ENCODE data around the gene YY1. TPM values are rescaled to one million over a fixed set of nuclear protein-coding genes. Genes with fewer than 3 reads are reported as not detected.
A peak's percentile ranks its signal among the peaks of the same experiment; 100 is the strongest.

YY1 gene
- total and polyA plus RNA-seq, 2 experiments from 2014 or later, result 88.2 to 128 TPM

GRCh38 chr14:100306998-100307765 lies 68.2 kb downstream of the YY1 start:
- Histone ChIP-seq H3K9me2 (ENCODE audit: insufficient read depth) (no peaks in the 10 kb centered on the region), H3K36me3 (ENCODE audit: insufficient read depth) (no peaks in the 10 kb centered on the region), H3K79me2 (replicated peaks; ENCODE audit: insufficient read depth) (peaks cover 32% of the 10 kb centered on the region), H3K27me3 (ENCODE audit: insufficient read depth) (peaks cover 6% of the 10 kb centered on the region; the same call in 1 of the 2 replicates), H3K27ac (ENCODE audit: low read depth) (no peak overlapping the region), H3K4me3 (peak overlapping the region; percentile 77), H2AFZ (peak overlapping the region; percentile 72; the same call in 1 of the 2 replicates), H3F3A (replicated peaks; ENCODE audit: low read depth) (peaks cover 16% of the 10 kb centered on the region), H4K20me1 (replicated peaks; ENCODE audit: insufficient read depth) (peaks cover 25% of the 10 kb centered on the region), H3K4me2 (peak overlapping the region; percentile 86), H3K4me1 (ENCODE audit: insufficient read depth) (peaks cover 8% of the 10 kb centered on the region)
- H3K27ac Mint-ChIP-seq, result no peak overlapping the region
- DNase-seq (ENCODE audit: low spot score), result peak; percentile 69
- H3K9me3 Mint-ChIP-seq, result no peaks in the 10 kb centered on the region
- ATAC-seq, result peak; percentile 20
- peaks cover 55% of the 10 kb centered on the region for H3K4me1 Mint-ChIP-seq
- H3K4me3 Mint-ChIP-seq, result peak overlapping the region; percentile 89
- H3K36me3 Mint-ChIP-seq (ENCODE audit: low read depth), result peaks cover 8% of the 10 kb centered on the region
- peaks cover 17% of the 10 kb centered on the region for H3K27me3 Mint-ChIP-seq (ENCODE audit: insufficient read depth, low read depth, poor library complexity)
- TF ChIP-seq ZNF462 (CRISPR knock-in tag; IDR thresholded peaks at IDR 0.05), result no peak
- TF ChIP-seq ZNF331 (CRISPR knock-in tag; IDR thresholded peaks at IDR 0.05; ENCODE audit: low read depth), result no peak

DNA sequence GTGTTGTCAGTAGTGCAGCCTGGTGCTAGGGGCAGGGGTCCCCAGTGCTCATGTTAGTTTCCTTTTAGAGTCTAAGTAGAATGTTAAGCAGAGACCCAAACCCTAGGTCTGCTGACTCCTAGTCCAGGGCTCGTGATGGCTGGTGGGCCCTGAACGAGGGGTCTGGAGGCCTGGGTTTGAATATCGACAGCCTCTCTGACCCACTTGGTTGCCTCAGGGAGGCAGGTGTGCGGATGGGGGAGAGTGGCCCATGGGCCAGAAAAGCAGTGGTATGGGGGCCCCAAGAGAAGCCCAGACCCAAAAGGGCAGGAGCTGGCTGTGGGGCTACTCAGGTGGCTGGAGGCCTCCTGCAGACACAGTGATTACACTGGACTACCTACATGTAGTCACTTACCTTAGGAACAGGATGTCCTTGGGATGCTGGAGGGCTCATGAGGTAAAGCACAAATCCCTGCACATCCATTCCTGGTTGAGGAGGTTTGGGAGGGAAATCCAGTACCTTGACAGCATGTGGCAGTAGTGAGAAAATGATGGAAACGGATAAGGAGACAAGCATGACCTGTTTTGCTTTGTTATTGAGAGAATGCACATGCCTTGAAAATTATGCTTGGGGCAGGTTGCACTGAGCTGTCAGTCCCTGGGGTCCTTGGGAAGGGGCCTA lies 69.0 kb downstream of the YY1 start:
- peaks cover 25% of the 10 kb centered on the region for H3K79me2 ChIP-seq (replicated peaks; ENCODE audit: insufficient read depth)
- Mint-ChIP-seq H3K27ac (no peak overlapping the region), H3K4me1 (peaks cover 57% of the 10 kb centered on the region), H3K36me3 (ENCODE audit: low read depth) (peaks cover 3% of the 10 kb centered on the region), H3K27me3 (ENCODE audit: insufficient read depth, low read depth, poor library complexity) (peaks cover 20% of the 10 kb centered on the region), H3K4me3 (peak overlapping the region; percentile 89), H3K9me3 (no peaks in the 10 kb centered on the region)
- H3F3A ChIP-seq (replicated peaks; ENCODE audit: low read depth), result peaks cover 16% of the 10 kb centered on the region
- peaks cover 17% of the 10 kb centered on the region; the same call in 1 of the 2 replicates for H4K20me1 ChIP-seq (replicated peaks; ENCODE audit: insufficient read depth)
- peak overlapping the region; percentile 77 for H3K4me3 ChIP-seq
- H3K9me2 ChIP-seq (ENCODE audit: insufficient read depth), result no peaks in the 10 kb centered on the region
- no peak overlapping the region for H3K27ac ChIP-seq (ENCODE audit: low read depth)
- H3K4me2 ChIP-seq, result peak overlapping the region; percentile 86
- no peaks in the 10 kb centered on the region for H3K36me3 ChIP-seq (ENCODE audit: insufficient read depth)
- H2AFZ ChIP-seq, result no peak overlapping the region
- H3K4me1 ChIP-seq (ENCODE audit: insufficient read depth), result peaks cover 12% of the 10 kb centered on the region
- peaks cover 6% of the 10 kb centered on the region; the same call in 1 of the 2 replicates for H3K27me3 ChIP-seq (ENCODE audit: insufficient read depth)
- ATAC-seq (no peak), DNase-seq (ENCODE audit: low spot score) (no peak)
- TF ChIP-seq POLR2AphosphoS5 (IDR thresholded peaks at IDR 0.05; ENCODE audit: low read depth), result no peak
- no peak for TF ChIP-seq JUNB (IDR thresholded peaks at IDR 0.05; ENCODE audit: unreplicated experiment)
- TF ChIP-seq CTCF (conservative IDR thresholded peaks at IDR 0.05; ENCODE audit: low read depth in 2 of 2), result no peak
- no peak for TF ChIP-seq ZNF331 (CRISPR knock-in tag; IDR thresholded peaks at IDR 0.05; ENCODE audit: low read depth)
- TF ChIP-seq EZH2phosphoT487 (IDR thresholded peaks at IDR 0.05; ENCODE audit: unreplicated experiment), result no peak
- TF ChIP-seq EZH2 (IDR thresholded peaks at IDR 0.05; ENCODE audit: low read depth, unreplicated experiment), result no peak
